Astrocyte (in vitro differentiated cells and primary cell): ENCODE data around the gene SMARCC2. TPM values are rescaled to one million over a fixed set of nuclear protein-coding genes. Genes with fewer than 3 reads are reported as not detected.

Source experiments
- DNase-seq: peaks from one replicate; pipeline ENCODE4 v3.0.0-alpha.2; 2010; ENCODE audit warnings: low read depth
- FAIRE-seq: peaks from 2 replicates; lab custom pipeline; 2011; peaks lifted over from hg19 to GRCh38; lab: Jason Lieb, UNC
- H2AFZ ChIP-seq: 2 replicates; pipeline ENCODE4 v1.6.0; 2012; ENCODE audit warnings: low read depth, low read length, inconsistent platforms
- H3K27ac ChIP-seq: 2 replicates; pipeline ENCODE4 v1.5.1; 2011; ENCODE audit warnings: low read depth, low read length, inconsistent platforms
- H3K27me3 ChIP-seq: 2 replicates; pipeline ENCODE4 v1.6.0; 2011; ENCODE audit warnings: low read length, inconsistent platforms; ENCODE audit not compliant: insufficient read depth
- H3K36me3 ChIP-seq: 2 replicates; pipeline ENCODE4 v1.5.1; 2011; ENCODE audit warnings: low read length, inconsistent platforms; ENCODE audit not compliant: insufficient read depth
- H3K4me1 ChIP-seq: 2 replicates; pipeline ENCODE4 v1.5.1; 2011; ENCODE audit warnings: low read length, inconsistent platforms; ENCODE audit not compliant: insufficient read depth
- H3K4me2 ChIP-seq: 2 replicates; pipeline ENCODE4 v1.6.0; 2012; ENCODE audit warnings: low read length, inconsistent platforms
- H3K4me3 ChIP-seq: 2 replicates; pipeline ENCODE4 v1.5.1; 2011; ENCODE audit warnings: low read depth, mild to moderate bottlenecking, low read length, inconsistent platforms; ENCODE audit not compliant: insufficient read depth
- H3K79me2 ChIP-seq: 2 replicates; pipeline ENCODE4 v1.6.0; 2012; ENCODE audit warnings: mild to moderate bottlenecking, low read length, inconsistent platforms; ENCODE audit not compliant: insufficient read depth
- H3K9ac ChIP-seq: 2 replicates; pipeline ENCODE4 v1.6.0; 2012; ENCODE audit warnings: mild to moderate bottlenecking, low read length, inconsistent platforms
- H3K9me3 ChIP-seq: 2 replicates; pipeline ENCODE4 v1.5.1; 2012; ENCODE audit warnings: low read depth, mild to moderate bottlenecking, low read length, inconsistent platforms; ENCODE audit not compliant: insufficient read depth
- H4K20me1 ChIP-seq: 2 replicates; pipeline ENCODE4 v1.6.0; 2012; ENCODE audit warnings: low read length, inconsistent platforms; ENCODE audit not compliant: insufficient read depth
- H3K27ac Mint-ChIP-seq: one replicate; pipeline ENCODE4 v1.8.0; 2021; ENCODE audit warnings: mild to moderate bottlenecking, mixed read lengths; ENCODE audit not compliant: unreplicated experiment
- H3K27me3 Mint-ChIP-seq: one replicate; pipeline ENCODE4 v1.8.0; 2021; ENCODE audit warnings: low read depth, mixed read lengths; ENCODE audit not compliant: unreplicated experiment
- H3K36me3 Mint-ChIP-seq: one replicate; pipeline ENCODE4 v1.8.0; 2021; ENCODE audit warnings: low read depth, mixed read lengths; ENCODE audit not compliant: unreplicated experiment
- H3K4me1 Mint-ChIP-seq: one replicate; pipeline ENCODE4 v1.8.0; 2021; ENCODE audit warnings: low read depth, mixed read lengths; ENCODE audit not compliant: unreplicated experiment
- H3K4me3 Mint-ChIP-seq: one replicate; pipeline ENCODE4 v1.8.0; 2021; ENCODE audit warnings: mild to moderate bottlenecking, moderate library complexity, mixed read lengths; ENCODE audit not compliant: unreplicated experiment
- H3K9me3 Mint-ChIP-seq: one replicate; pipeline ENCODE4 v1.8.0; 2021; ENCODE audit warnings: mild to moderate bottlenecking, mixed read lengths; ENCODE audit not compliant: unreplicated experiment
- EZH2 ChIP-seq: IDR thresholded peaks from 2 replicates; pipeline ENCODE4 v1.6.1; 2012; ENCODE audit warnings: mild to moderate bottlenecking, low read length, inconsistent platforms; ENCODE audit not compliant: insufficient read depth
- total RNA-seq: library from RNA; stranded (reverse); gene quantifications from 2 replicates; pipeline ENCODE4 v1.2.1, GENCODE V29; 2021
- TF ChIP-seq, protein P1 (sequence below): IDR thresholded peaks from 2 replicates; pipeline ENCODE4 v1.5.1; 2011; ENCODE audit warnings: low read depth, mild to moderate bottlenecking, inconsistent platforms, low read length, moderate library complexity; ENCODE audit not compliant: insufficient read depth

Gene SMARCC2
- total RNA-seq, 1 donor from 2014 or later: 57.6 TPM

DNA sequence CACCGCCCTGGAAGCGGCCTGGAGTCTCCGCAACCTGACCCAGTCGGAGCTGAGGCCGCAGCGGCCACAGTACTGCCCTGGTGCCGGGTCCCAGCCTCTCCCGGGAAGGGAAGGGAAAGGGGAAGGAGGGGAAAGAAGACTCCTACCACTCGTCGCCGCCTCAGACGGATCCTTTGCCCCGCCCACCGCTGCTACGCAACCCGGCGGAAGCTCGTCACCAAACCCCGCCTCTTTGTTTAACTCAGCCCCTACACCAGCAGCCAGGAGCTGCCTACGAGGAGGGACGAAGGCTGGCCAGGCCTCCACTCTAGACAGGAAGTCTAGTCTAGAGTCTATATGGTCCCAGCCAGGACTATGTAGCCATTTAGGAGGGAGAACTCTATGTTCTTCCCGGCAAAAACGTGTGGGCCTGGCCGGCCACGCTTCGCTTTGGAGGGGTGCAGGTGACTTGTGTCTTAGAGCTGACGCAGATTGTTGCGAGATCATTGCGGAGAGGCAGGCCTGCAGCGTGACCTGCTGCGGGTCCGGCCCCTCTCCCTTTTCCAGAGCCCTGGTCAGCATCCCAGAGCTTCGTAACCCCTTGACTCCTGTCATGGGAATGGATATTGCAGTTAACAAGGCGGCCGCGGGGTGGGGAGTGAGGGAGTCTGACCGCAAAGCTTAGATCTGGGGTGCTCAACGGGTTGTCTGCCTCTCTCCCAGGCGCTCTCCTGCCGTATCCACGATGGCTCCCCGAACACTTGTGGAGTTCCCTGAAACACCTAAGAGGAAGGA lies 32.7 kb upstream of the SMARCC2 start, which contains the start of gene RNF41:
Gene RNF41 (minus strand): TSS at position 166 of the 774 bp plus-strand sequence. CDS start 7,875 bp downstream, outside the sequence.
- Histone ChIP-seq H2AFZ (peak within 1 kb of the TSS; percentile 85), H3K79me2 (peaks cover 39% of the 10 kb centered on the region), H3K4me1 (peaks cover 19% of the 10 kb centered on the region), H3K27me3 (no peaks in the 10 kb centered on the region), H3K27ac (peak within 1 kb of the TSS; percentile 92), H3K9me3 (no peaks in the 10 kb centered on the region), H3K4me2 (peak within 1 kb of the TSS; percentile 92), H3K4me3 (peak within 1 kb of the TSS; percentile 81), H3K9ac (peak within 1 kb of the TSS; percentile 94), H4K20me1 (peaks cover 3% of the 10 kb centered on the region), H3K36me3 (no peaks in the 10 kb centered on the region)
- peaks cover 12% of the 10 kb centered on the region for H3K4me1 Mint-ChIP-seq
- H3K27ac Mint-ChIP-seq: peak within 1 kb of the TSS; percentile 99
- FAIRE-seq (peak; percentile 84), DNase-seq (peak; percentile 93)
- H3K9me3 Mint-ChIP-seq: no peaks in the 10 kb centered on the region
- no peaks in the 10 kb centered on the region for H3K27me3 Mint-ChIP-seq
- H3K4me3 Mint-ChIP-seq: peak within 1 kb of the TSS; percentile 97
- peaks cover 2% of the 10 kb centered on the region for H3K36me3 Mint-ChIP-seq
- TF ChIP-seq, protein P1, sequence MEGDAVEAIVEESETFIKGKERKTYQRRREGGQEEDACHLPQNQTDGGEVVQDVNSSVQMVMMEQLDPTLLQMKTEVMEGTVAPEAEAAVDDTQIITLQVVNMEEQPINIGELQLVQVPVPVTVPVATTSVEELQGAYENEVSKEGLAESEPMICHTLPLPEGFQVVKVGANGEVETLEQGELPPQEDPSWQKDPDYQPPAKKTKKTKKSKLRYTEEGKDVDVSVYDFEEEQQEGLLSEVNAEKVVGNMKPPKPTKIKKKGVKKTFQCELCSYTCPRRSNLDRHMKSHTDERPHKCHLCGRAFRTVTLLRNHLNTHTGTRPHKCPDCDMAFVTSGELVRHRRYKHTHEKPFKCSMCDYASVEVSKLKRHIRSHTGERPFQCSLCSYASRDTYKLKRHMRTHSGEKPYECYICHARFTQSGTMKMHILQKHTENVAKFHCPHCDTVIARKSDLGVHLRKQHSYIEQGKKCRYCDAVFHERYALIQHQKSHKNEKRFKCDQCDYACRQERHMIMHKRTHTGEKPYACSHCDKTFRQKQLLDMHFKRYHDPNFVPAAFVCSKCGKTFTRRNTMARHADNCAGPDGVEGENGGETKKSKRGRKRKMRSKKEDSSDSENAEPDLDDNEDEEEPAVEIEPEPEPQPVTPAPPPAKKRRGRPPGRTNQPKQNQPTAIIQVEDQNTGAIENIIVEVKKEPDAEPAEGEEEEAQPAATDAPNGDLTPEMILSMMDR: no peak
- TF ChIP-seq EZH2: no peak

DNA sequence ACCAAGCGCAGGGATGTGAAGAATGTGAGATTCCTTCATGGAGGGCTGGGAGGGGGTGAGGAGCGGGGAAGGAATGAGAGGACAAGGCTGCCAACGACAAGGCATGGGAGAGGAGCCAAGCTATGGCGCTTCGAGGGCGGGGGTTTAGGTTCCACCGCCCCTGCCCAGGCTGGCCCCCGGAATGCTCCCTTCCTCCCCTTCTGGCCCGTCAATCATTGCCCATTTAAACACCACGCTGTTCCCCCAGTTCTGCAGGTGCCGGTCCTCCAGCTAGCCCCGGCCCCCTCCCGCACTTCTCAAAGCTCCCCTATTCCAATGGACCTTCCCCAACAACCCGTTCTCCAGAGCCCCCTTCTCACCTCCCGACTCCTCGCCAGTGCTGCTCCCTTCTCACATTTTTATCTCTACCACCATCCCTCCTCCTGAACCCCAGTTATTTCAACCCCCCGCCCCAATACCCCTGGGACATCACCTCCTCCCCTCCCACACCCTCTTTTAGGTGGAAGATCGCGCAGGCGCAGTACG lies 32.0 kb upstream of the SMARCC2 start:
- Histone ChIP-seq H3K79me2 (peaks cover 43% of the 10 kb centered on the region), H2AFZ (peak overlapping the region; percentile 85), H3K4me1 (peaks cover 19% of the 10 kb centered on the region), H3K4me2 (peak overlapping the region; percentile 92), H3K9me3 (no peaks in the 10 kb centered on the region), H3K27me3 (no peaks in the 10 kb centered on the region), H3K36me3 (no peaks in the 10 kb centered on the region), H3K27ac (peak overlapping the region; percentile 92), H4K20me1 (peaks cover 7% of the 10 kb centered on the region), H3K4me3 (peak overlapping the region; percentile 81), H3K9ac (peak overlapping the region; percentile 94)
- H3K4me3 Mint-ChIP-seq: peak overlapping the region; percentile 97
- peaks cover 12% of the 10 kb centered on the region for H3K4me1 Mint-ChIP-seq
- peak; percentile 82 for DNase-seq
- H3K9me3 Mint-ChIP-seq: no peaks in the 10 kb centered on the region
- TF ChIP-seq, protein P1: no peak
- TF ChIP-seq EZH2: no peak
- FAIRE-seq: no peak
- no peaks in the 10 kb centered on the region for H3K27me3 Mint-ChIP-seq
- peak overlapping the region; percentile 99 for H3K27ac Mint-ChIP-seq
- peaks cover 5% of the 10 kb centered on the region for H3K36me3 Mint-ChIP-seq
